ENCODE data around the gene EBF4.

DNA sequence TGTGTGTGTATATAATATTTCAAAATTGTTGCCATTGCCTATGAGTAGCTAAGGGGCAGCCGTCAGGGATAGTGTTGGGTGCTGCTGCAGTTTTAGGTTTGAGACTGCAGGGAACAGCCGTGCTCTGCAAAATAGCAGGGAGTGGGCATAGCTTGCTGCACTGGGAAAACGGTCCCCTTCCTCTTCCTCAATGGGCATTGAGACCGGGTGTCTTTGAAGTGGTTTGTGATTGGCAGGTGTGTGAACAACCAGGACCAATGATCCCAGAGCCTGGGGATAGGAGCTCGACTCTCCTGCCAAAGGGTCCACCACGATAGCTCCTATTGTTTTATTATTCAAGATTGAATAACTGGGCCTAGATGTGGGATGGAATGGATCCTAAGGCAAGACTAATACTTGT, 5.1 kb upstream of the EBF4 start:
- TF ChIP-seq, protein P1, sequence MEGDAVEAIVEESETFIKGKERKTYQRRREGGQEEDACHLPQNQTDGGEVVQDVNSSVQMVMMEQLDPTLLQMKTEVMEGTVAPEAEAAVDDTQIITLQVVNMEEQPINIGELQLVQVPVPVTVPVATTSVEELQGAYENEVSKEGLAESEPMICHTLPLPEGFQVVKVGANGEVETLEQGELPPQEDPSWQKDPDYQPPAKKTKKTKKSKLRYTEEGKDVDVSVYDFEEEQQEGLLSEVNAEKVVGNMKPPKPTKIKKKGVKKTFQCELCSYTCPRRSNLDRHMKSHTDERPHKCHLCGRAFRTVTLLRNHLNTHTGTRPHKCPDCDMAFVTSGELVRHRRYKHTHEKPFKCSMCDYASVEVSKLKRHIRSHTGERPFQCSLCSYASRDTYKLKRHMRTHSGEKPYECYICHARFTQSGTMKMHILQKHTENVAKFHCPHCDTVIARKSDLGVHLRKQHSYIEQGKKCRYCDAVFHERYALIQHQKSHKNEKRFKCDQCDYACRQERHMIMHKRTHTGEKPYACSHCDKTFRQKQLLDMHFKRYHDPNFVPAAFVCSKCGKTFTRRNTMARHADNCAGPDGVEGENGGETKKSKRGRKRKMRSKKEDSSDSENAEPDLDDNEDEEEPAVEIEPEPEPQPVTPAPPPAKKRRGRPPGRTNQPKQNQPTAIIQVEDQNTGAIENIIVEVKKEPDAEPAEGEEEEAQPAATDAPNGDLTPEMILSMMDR (IDR thresholded peaks at IDR 0.05) = no peak
- no peak for TF ChIP-seq POLR2AphosphoS5 (IDR thresholded peaks at IDR 0.05)
- no peak for TF ChIP-seq POLR2A (IDR thresholded peaks at IDR 0.05)
- no peak for TF ChIP-seq EP300 (IDR thresholded peaks at IDR 0.05)
